NCI-H69 (cell line): Measurements from ENCODE around the gene S100A7.

ENCODE experiments used
- DNase-seq: peaks from one replicate; lab custom pipeline; 2025; lab: John Stamatoyannopoulos, UW

S100A7 gene

DNA sequence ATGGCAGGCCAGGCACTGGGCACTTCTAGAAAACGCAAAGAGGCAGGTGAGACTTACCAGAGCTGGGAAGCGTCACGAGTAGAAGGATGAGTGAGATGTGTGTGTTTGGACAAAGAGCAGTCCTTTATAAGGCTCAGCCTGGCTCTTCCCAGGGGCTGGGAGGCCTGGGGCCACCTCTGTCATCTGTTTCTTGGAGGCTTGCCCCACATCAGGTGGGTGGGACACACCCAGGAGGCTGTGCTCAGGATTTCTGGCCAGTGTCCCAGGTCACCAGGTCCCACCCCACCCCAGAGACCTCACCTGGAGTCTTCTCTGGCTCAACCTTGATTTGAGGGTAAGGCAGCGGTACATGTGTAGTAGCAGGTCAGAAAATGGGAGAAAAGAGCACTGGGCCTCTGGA, at the start of gene S100A7:
S100A7 (minus strand) TSS at position 101 of the 400 bp plus-strand sequence. CDS start 1,638 bp downstream, outside the sequence.
- no peak for DNase-seq

GRCh38 chr1:153509729-153510354, 49.4 kb upstream of the S100A7 start:
- peak; percentile 62 for DNase-seq

GRCh38 chr1:153509036-153509435, 48.6 kb upstream of the S100A7 start:
- no peak for DNase-seq

- DNase-seq: no peak
These were observed 47.6 kb upstream of the S100A7 start for GRCh38 chr1:153507926-153508583.

DNA sequence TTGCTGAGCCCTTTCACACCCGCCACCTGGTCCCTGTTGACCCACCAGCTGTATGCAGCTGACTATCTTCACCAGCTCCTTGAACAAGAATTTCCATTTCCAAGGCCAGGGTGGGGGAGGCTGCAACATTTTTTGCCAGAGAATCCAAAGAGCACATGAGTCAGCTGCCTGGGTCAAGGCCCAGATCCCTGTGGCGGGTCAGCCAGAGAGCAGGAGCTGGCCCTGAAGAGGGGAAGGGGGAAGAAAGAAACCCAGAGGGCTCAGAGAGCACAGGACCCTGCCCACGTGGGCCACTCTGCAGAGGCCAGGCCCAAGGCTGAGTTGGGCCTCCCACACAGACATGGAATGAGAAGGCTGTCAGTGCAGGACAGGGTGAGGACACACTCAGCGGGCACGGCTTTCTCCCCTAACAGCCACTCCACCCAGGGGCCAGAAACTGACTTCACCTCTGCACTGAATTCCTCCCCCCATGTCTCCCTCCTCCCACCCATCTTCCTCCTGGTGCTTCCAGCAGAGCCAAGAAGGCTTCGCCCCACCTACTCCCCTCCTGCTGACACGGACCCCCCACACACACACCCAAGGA, 46.5 kb upstream of the S100A7 start:
- DNase-seq: no peak

DNA sequence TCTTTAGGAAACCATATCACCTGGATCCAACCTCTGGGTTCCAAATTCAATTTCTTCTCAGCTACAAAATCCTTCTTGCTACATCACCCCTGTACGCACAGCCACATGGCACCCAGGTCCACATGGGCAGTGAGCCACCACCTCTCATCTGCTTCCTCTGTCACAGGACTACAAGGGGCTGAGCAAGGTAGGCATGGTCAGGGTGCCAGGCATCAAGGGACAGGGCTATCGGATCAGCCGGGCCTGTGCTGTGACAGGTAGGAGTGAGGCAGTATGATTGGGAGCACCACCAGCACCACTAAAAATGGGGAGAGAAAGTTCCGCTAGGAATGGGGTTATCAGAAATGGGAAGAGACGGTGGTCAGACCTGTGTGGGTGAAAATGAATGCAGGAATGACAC, 45.9 kb upstream of the S100A7 start:
- no peak for DNase-seq

DNA sequence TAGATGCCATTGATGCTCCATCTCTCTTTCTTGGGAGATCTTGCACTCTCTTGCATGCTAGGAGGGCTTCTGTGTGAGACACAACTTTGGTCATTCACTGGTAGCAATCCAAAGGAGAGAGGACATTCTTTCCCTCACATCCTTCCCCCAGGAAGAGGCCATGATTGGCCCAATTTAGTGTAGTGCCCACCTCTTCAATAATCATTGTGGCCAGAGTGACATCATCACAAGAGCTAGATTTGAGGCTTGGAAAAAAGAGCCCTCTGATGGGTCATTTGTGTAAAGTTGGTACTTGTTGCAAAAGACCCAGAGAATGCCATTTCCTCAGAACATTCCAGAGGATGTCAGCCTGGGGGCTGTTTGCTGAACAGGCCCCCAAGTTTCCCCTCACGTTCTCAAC, 45.1 kb upstream of the S100A7 start:
- no peak for DNase-seq

DNA sequence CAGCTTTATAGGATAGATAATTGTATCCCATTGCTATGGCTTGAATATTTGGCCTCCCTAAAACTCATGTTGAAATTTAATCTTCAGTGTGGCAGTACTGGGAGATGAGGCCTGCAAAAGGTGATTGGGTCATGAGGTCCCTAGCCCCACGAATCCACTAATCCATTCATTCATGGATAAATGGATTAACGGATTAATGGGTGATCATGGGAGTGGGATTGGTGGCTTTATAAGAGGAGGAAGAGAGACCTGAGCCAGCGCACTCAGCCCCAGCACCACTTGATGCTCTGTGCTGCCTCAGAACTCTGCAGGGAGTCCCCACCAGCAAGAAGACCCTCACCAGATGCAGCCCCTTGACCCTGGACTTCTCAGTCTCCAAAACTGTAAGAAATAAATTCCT, 43.3 kb upstream of the S100A7 start:
- DNase-seq: no peak

DNA sequence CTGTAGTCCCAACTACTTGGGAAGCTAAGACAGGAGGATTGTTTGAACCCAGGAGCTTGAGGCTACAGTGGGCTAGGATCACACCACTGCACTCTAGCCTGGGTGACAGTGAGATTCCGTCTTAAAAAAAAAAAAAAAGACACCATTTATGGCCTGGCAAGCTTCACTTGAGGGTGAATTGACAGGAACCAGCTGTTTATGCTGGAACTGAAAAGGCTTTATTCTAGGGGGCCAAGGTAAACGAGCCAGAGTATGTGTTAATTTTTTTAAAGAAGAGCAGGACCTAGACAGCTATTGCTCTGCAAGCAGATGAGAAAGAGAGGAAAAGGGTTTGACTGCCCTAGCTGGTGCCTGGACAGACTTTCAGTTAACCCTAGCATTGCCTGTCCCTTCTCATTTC, 38.3 kb upstream of the S100A7 start:
- no peak for DNase-seq

DNA sequence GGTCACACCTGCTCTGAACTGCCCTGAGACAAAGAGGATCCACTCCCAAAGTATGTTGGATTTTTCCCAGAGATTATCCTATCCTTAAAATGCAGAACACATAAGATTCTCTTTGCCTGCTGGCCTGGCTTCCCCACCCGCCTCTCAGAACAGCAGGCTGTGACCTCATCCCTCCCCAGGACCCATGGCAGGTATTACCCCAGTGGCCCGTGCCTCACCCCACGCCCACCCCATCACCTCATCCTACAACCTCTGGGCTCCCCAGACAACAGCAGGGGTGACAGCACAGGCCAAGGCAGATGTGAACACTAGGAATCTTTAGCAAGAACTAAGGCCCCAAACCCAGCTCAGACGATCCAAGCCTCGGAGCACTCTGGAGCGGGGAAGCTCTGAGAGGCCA, 35.1 kb upstream of the S100A7 start:
- DNase-seq: no peak

DNA sequence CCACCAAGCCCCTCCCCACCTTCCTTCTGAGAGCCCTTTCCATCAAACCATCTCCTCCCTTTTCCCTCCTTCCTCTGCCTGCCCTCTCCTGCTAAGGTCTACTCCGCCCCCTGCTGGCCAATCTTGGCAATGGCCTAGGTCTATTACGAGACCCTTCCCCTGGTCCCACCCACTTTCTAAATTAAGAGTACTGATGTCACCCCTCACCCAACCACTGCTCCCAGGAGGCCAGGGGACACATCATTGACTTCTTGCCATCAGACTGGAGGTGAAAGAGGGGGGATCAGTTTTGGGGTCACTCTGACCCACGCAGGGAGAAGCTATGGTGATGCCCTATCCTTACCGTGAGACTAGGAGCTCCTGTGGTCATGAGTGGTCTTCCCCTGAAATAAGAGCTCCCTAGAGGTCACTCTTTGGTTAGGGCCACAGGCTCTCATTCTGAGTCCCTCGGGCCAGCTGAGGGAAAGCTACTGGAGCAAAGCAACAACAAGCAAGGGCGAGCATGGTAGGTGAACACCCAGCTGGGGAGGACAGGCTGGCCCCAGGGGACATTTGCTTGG, 34.6 kb upstream of the S100A7 start:
- peak; percentile 94 for DNase-seq

DNA sequence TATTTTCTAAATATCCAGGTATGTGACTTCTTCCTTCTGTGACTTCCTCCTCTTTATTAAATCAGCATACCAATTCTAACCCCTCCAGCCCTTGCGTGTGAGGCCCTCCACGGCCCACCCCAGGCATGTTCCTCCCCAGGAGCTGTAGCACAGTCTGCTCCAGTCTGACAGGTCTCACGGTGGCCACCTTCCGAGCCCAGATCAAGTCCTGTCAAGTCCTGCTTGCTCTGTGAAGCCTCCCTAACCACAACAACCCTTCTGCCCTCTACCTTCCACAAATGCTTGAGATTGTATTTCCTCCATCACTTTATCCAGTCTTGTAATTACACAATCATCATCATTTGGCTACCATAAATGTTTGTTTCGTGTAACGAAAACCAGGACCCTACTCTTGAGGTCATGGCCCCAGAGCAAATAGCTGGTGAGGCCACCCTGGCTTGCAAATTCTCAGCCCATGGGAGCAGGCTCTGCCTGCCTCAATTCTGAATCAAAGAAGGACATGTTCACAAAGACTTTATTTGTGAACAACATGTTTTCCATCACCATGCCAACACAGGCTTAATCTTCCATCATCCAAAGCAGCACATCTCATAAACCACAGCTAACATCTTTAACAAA, 33.0 kb upstream of the S100A7 start:
- no peak for DNase-seq

DNA sequence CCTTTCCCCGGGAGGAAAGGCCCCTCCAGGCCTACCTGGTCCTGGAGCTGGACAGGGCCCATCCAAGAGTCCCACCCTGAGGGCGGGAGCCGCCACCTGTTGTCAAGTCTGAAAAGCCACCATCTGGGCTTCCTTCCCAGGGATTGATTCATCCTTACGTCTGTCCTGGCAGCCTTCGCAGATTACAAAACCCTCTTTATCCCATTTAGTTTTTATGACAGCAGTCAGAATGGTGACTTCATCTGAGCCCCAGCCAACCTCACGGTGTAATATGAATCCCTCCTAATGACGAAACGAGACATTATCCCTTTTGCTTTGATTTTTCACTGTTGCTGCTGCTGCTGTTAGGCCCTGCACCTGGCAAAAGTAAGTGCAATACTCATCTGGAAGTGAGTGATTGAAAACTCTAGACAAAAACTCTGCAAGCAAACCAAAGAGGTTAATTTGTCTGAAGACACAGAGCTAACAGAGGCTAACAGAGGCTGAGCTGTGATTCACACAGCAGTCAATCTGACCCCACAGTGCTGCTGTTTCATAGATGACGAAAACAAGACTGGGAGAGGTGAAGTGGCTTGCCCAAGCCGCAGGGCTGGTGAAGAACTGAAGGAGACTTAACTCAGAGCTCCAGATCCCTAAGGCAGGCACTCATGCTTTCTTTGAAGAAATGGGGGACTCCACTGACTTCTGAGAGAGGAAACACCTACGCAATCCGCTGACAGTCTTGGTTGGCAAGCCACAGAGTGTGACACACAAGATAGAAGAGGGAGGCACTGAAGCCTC, 30.0 kb upstream of the S100A7 start:
- peak; percentile 99 for DNase-seq

- peak; percentile 61 for DNase-seq
These were observed 28.3 kb upstream of the S100A7 start for GRCh38 chr1:153488731-153489130.

- DNase-seq: no peak
These were observed 27.3 kb upstream of the S100A7 start for GRCh38 chr1:153487707-153488106.

DNA sequence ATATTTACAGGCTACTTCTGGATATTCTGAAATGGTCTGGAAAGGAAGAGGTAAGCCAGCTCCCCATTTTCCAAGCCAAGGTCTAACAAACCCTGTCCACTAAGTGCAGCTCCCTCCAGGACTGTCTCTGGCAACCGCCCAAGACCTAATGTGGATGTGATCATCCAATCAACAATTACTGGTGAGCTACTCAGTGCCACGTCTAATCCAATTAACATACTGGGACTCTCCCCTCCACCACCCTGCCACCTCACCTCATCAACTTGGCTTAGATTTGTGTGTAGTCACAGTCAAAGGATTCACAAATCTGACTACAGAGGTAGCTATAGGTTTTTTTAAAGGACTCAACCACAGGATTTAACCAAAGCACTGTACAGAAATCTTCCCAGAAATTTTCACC, 25.4 kb upstream of the S100A7 start:
- peak; percentile 99 for DNase-seq

DNA sequence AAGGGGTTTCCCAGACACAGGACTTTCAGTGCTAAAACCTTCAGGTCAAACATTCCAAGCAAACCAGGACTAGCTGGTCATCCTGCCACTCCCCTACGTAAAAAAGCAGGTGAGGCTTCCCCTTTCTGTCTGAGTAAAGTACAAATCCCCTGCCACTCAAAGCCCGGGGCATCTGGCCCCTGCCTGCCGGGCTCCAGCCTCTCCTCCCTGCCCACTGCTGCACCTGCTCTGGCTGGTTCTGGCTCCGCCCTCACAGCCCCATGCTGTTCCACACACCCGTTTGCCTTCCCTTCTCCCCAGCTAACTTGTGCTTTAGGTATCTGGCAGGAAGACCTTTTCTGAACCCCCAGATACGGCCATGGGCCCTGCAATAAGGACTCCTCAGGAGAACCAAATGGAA, 23.3 kb upstream of the S100A7 start:
- peak; percentile 98 for DNase-seq

- no peak for DNase-seq
These were observed 20.7 kb upstream of the S100A7 start for GRCh38 chr1:153481124-153481523.

DNA sequence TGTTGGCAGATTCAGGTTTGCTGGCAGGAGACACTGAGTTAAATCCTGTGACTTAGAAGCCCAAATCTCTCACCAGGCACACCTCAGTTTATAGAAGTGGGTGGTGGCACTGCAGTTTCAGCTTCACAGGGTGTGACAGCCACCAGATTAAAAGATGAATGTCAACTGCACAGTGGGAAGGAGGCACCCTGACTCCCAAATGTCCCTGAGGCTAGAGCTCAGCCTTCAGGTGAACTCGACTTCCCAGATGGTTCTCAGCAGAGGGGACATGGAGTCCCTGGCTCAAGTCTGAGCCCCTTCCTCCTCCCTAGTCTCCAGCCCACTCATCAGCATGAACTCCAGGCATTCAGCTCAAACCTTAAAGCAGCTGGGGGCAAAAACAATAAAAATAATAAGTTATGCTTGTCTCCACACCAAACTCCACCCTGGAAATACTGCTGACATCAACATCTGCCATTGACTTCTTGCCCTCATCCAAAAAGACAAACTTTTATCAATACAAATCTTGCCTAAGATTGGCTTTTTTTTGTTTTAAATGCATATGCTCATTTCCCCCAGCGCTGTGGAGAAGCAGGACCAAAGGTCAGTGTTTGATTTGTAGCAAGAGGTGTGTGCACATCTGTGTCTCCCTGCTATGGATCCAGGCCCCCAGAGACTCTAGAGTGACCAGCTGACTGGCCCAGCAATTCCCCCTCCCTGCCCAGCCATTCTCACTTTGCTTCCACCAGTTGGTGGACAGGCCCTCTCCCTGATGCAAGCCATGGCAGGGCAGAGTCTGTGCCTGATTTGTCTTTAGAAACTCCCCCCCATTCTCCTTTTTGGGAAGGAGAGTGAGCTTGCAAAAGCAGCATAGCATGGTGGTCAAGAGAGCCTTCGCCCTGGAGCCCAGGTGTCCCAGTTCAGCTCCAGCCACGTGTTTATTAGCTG, 18.5 kb upstream of the S100A7 start:
- DNase-seq: peak; percentile 97

GRCh38 chr1:153478047-153478691, 17.7 kb upstream of the S100A7 start:
- DNase-seq: peak; percentile 95
